Activated naive CD4-positive, alpha-beta T cell treated with anti-CD3 and anti-CD28 coated beads for 36 hours (primary cell): ENCODE data around the gene NOX3. TPM values are rescaled to one million over a fixed set of nuclear protein-coding genes. Genes with fewer than 3 reads are reported as not detected.

Source experiments
- CTCF ChIA-PET: fragments of 350-600 bp; sonication (Branson Sonifier 250); formaldehyde crosslinking; loops from one replicate; lab custom pipeline; 2021; ENCODE audit warnings: antibody characterized with exemption; lab: Charles Lee
- DNase-seq: peaks from one replicate; pipeline ENCODE4 v3.0.0-alpha.2; 2020
- H3K27ac Mint-ChIP-seq: one replicate; pipeline ENCODE4 v1.8.0; 2021; ENCODE audit warnings: mild to moderate bottlenecking, mixed read lengths
- H3K27me3 Mint-ChIP-seq: one replicate; pipeline ENCODE4 v1.8.0; 2021; ENCODE audit warnings: low read depth, mixed read lengths
- H3K36me3 Mint-ChIP-seq: one replicate; pipeline ENCODE4 v1.8.0; 2021; ENCODE audit warnings: low read depth, mixed read lengths
- H3K4me1 Mint-ChIP-seq: one replicate; pipeline ENCODE4 v1.8.0; 2021; ENCODE audit warnings: low read depth, mixed read lengths
- H3K4me3 Mint-ChIP-seq: one replicate; pipeline ENCODE4 v1.8.0; 2021; ENCODE audit warnings: mild to moderate bottlenecking, moderate library complexity, mixed read lengths
- H3K9me3 Mint-ChIP-seq: one replicate; pipeline ENCODE4 v1.8.0; 2021; ENCODE audit warnings: mixed read lengths
- intact Hi-C: fragments of 100-400 bp; cut with micrococcal nuclease; formaldehyde crosslinking; loops from one replicate; pipeline ENCODE4 v1.15.1; 2023
- total RNA-seq, 2 experiments: library from RNA; stranded (reverse); gene quantifications; one replicate each; pipeline ENCODE4 v1.2.3, GENCODE V29; 2021

Gene NOX3
- total RNA-seq, 2 experiments from 2014 or later, result not detected

DNA sequence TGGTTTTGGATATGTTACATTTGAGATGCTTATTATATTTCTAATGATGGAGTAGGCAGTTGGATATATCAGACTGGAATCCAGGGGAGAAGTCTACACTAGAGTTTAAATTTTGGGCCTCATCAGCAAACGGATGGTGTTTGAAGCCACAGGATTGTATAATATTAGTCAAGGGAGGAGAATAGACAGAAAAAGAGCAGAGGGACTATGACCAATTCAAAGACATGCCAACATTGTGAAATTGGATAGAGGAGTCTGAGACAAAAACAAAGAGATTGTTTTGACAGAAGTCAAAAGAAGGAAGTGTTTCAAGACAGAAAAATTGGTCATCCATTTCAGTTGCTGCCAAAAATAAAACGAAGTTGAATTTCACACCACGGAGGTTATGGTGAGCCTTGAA, 66.5 kb downstream of the NOX3 start:
- Mint-ChIP-seq H3K9me3 (peaks cover 3% of the 10 kb centered on the region), H3K4me1 (no peaks in the 10 kb centered on the region), H3K36me3 (no peaks in the 10 kb centered on the region), H3K27me3 (no peaks in the 10 kb centered on the region), H3K4me3 (no peak overlapping the region), H3K27ac (no peak overlapping the region)
- CTCF ChIA-PET, result no interaction called here
- no peak for DNase-seq
- intact Hi-C loops, result no loop called here

DNA sequence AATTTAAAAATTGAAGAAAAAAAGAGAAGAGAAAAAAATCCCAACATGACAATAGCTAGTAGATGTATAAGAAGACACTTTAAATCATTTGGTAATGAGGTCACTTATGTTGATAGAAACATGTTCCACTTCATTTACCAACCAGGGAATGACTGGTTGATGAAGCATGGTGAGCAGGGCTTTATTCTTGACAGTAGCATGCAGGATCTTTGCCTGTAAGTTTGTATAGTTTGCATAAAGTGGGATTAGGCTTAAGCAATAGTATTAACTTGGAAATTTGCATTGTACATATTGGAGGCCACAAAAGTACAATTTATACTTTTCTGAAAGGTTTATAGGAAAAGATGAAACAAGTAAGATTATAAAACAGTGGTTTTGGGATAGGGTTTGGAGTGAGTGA, 67.0 kb downstream of the NOX3 start:
- Mint-ChIP-seq H3K4me1 (no peaks in the 10 kb centered on the region), H3K27ac (no peak overlapping the region), H3K27me3 (no peaks in the 10 kb centered on the region), H3K4me3 (no peak overlapping the region), H3K36me3 (no peaks in the 10 kb centered on the region), H3K9me3 (peaks cover 3% of the 10 kb centered on the region)
- CTCF ChIA-PET, result no interaction called here
- intact Hi-C loops, result no loop called here
- DNase-seq, result no peak

DNA sequence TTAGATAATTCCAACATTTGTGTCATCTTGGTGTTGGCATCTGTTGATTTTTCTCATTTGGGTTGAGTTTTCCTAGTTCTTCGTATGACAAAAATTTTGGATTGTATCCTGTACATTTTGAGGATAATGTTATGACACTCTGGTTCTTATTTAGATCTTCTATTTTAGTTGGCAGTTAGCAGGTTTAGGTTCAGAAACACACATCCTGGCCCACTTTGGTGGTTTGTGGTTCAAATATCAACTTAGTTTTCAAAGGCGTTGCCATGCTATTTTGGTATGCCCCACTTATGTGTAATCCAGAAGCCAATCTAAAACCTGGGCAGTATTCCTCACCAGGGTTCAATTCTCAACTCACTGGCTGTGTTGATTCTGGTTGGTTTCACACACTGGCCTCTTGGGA, 68.2 kb downstream of the NOX3 start:
- intact Hi-C loops, result no loop called here
- Mint-ChIP-seq H3K4me1 (peaks cover under 1% of the 10 kb centered on the region), H3K27ac (no peak overlapping the region), H3K9me3 (peaks cover 3% of the 10 kb centered on the region), H3K4me3 (no peak overlapping the region), H3K36me3 (no peaks in the 10 kb centered on the region), H3K27me3 (no peaks in the 10 kb centered on the region)
- DNase-seq, result no peak
- CTCF ChIA-PET, result no interaction called here

DNA sequence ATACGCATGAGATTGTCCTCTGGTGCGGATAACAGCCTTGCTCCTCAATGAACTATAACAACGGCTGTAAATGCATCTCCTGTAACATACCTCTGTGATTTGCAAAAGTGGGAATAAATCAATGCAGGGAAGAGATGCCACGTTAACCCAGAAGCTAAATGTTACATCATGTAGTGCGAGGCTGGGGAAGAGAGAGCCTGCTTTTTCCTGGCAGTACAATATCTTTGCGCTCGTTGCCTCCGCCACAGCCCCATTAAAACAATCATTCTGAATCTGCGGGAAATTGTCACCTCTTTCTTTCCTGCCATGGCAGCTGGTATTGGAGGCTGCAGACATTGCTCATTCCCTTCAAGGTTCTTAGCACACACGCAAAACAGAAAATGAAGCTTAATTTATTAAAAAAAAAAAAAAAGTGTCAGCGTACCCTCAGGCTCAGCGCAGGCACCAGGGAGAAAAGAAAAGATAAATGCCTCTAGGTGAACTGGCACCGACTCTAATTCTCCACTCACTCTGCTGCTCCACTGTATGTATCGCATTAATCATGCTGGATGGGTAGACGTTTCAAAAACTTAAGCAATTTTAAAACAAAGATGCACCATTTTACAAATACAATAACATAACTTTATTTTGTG, 71.2 kb downstream of the NOX3 start:
- CTCF ChIA-PET, result interaction anchor here (0.7 kb wide), 2 partner anchors 30 to 886 kb away, joined by 3 read pairs; no protein-coding TSS in a partner anchor

DNA sequence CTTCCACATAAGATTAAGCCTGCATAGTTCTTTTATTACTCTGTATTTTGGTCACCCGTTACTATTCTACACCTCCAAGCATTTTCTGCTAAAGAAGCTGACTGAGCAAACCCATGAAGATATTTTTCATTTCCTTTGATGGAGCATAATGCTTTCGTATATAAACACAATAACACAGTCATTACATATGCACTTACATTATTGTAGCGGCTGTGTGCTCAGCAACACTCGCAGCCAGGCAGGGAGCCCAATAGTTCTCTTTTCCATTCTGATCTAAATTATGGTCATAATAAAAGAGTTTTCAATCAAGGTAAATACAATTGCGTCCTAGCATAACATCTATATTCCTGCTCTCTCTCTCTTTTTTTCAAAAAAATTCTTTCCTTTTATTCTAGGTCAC, 71.7 kb downstream of the NOX3 start:
- Mint-ChIP-seq H3K4me3 (no peak overlapping the region), H3K27ac (no peak overlapping the region), H3K9me3 (peaks cover 3% of the 10 kb centered on the region), H3K4me1 (peaks cover 8% of the 10 kb centered on the region), H3K27me3 (no peaks in the 10 kb centered on the region), H3K36me3 (no peaks in the 10 kb centered on the region)
- no peak for DNase-seq
- intact Hi-C loops, result no loop called here
- CTCF ChIA-PET, result interaction anchor here (0.7 kb wide), 2 partner anchors 30 to 887 kb away, joined by 3 read pairs; no protein-coding TSS in a partner anchor

More for the DNA sequence above, 71.2 kb downstream of the NOX3 start:
- peaks cover 8% of the 10 kb centered on the region for H3K4me1 Mint-ChIP-seq
- no peak overlapping the region for H3K4me3 Mint-ChIP-seq
- no peak for DNase-seq
- intact Hi-C loops, result no loop called here
- no peak overlapping the region for H3K27ac Mint-ChIP-seq
- H3K36me3 Mint-ChIP-seq, result no peaks in the 10 kb centered on the region
- H3K9me3 Mint-ChIP-seq, result peaks cover 3% of the 10 kb centered on the region
- H3K27me3 Mint-ChIP-seq, result no peaks in the 10 kb centered on the region

DNA sequence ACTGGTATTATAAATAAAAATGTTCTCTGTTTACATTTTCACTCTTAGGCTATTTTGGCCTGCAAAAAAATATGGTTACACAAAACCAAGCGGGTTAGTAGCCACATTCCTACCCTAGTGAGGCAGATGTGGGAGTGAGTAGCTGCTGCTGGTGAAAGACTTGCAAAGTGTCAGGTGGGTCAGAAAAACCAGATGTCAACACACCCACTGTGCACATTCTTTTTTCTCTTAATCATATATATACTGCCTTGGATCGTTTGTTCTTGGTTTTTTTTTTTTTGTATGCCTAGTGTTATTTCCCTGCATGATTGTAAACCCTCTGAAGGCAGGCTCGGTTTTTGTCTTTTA, 73.3 kb downstream of the NOX3 start:
- Mint-ChIP-seq H3K27me3 (no peaks in the 10 kb centered on the region), H3K4me3 (no peak overlapping the region), H3K9me3 (peaks cover 3% of the 10 kb centered on the region), H3K36me3 (no peaks in the 10 kb centered on the region), H3K4me1 (peaks cover 8% of the 10 kb centered on the region), H3K27ac (no peak overlapping the region)
- DNase-seq, result no peak
- CTCF ChIA-PET, result no interaction called here
- intact Hi-C loops, result no loop called here

DNA sequence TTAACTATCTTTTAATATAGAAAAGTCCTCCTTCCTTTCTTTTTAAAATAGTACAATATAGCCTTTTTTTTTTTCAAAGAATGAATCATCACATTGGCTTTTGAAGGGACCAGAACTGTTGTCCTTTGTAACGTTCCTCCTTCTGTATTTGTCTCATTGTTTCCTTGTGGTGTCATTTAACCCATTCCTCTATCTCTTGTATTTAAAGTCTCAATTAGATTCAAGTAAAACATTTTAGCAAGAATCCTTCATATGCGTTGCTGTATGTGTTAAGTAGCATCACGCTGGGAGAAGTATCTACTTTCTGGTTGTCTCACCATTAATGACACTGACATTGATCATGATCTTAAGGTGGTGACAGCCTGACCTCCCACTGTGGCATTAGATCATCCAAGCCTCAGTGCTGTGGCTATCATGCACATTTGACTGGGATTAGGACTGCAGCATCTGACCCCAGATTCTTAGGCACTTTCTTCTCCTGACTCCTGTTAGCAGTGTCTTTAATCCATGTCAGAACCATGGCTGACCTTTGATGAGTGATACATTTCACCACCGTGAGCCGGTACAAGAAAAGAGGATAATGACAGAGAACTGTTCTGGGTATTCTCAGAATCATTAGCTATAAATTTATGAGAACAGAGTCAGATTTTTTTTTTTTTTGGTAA, 73.8 kb downstream of the NOX3 start:
- intact Hi-C loops, result loop anchor here (1.0 kb wide), 1 partner anchor 148 kb away; no protein-coding TSS in a partner anchor
- Mint-ChIP-seq H3K27me3 (no peaks in the 10 kb centered on the region), H3K4me3 (no peak overlapping the region), H3K36me3 (no peaks in the 10 kb centered on the region), H3K9me3 (peaks cover under 1% of the 10 kb centered on the region), H3K4me1 (peaks cover 8% of the 10 kb centered on the region), H3K27ac (no peak overlapping the region)
- DNase-seq, result no peak
- CTCF ChIA-PET, result interaction anchor here (0.6 kb wide), 3 partner anchors 34 to 964 kb away, joined by 3 to 5 read pairs (median 4); no protein-coding TSS in a partner anchor

DNA sequence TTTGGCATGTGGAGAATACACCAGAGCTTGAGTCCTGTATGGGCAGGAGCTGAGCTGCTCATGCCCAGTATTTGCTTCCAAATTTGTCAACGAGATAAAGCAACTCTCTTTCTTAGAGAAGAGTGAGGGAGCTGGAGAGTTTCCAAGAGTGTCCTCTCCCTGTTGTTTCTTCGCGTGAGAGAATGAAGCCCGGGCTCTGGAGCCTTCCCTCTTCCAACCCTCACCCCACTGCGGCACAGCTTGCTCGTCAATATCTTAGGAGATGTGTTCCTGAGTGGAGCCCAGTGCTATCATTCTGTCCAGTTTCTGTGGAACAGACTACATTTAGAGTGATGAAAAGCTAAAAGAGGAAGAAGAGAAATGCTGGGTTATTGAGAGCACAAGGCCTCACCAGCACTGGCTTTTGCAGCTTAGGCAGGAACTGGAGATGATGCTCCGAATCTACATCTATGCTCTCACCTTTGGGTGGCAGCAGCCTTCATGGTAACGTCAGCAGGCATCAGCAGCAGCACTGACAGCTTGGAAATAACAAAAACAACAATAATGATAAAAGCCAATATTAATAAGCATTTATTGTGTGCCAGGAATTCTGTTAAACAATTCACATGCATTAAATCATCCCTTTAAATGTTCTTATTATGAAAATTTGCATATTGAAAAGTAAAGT, 74.8 kb downstream of the NOX3 start:
- Mint-ChIP-seq H3K27me3 (no peaks in the 10 kb centered on the region), H3K4me3 (no peak overlapping the region), H3K9me3 (no peaks in the 10 kb centered on the region), H3K4me1 (peaks cover 8% of the 10 kb centered on the region), H3K36me3 (no peaks in the 10 kb centered on the region), H3K27ac (no peak overlapping the region)
- CTCF ChIA-PET, result interaction anchor here (0.6 kb wide), 3 partner anchors 35 to 963 kb away, joined by 3 to 5 read pairs (median 4); no protein-coding TSS in a partner anchor
- intact Hi-C loops, result loop anchor here (1.0 kb wide), 1 partner anchor 150 kb away; no protein-coding TSS in a partner anchor
- peak; percentile 24 for DNase-seq

DNA sequence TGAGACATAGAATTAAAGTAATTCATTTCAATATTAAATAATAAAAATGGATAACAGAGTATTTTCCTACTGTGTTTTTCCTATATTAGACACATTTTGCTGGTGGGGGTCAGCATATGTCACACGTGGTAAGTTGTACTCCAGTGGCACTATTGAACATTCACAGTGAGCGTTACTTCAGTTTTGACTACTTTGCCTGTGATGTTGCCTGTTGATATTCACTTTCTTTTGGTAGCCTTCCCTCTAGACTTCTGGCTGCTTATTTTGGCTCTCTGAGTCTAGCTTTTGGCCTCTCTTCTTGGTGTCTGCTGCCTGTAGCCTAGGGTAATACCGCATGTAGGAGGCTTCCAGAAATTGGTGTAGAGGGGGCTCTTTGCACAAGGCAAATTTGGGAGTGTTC, 76.9 kb downstream of the NOX3 start:
- no peak overlapping the region for H3K4me3 Mint-ChIP-seq
- intact Hi-C loops, result no loop called here
- no peaks in the 10 kb centered on the region for H3K9me3 Mint-ChIP-seq
- H3K36me3 Mint-ChIP-seq, result no peaks in the 10 kb centered on the region
- peaks cover 8% of the 10 kb centered on the region for H3K4me1 Mint-ChIP-seq
- no peak overlapping the region for H3K27ac Mint-ChIP-seq
- H3K27me3 Mint-ChIP-seq, result no peaks in the 10 kb centered on the region
- DNase-seq, result no peak
- CTCF ChIA-PET, result no interaction called here

DNA sequence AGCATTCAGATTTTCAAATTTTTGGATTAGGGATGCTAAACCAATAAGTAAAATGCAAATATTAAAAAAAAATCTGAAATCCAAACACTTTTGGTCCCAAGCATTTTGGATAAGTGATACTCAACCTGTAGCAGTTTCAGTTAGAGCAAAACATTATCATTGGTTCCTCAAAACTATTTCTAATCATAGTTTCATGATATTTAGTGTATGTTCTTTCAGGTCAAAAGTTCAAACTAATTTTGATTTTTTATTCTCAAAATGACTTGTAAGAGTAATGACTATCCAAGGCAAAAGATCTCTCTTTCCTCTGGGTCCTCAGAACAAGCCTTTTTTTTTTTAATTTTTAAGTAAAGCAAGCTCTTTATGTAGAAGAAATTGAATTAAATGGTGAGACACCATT, 77.4 kb downstream of the NOX3 start:
- H3K4me3 Mint-ChIP-seq, result no peak overlapping the region

DNA sequence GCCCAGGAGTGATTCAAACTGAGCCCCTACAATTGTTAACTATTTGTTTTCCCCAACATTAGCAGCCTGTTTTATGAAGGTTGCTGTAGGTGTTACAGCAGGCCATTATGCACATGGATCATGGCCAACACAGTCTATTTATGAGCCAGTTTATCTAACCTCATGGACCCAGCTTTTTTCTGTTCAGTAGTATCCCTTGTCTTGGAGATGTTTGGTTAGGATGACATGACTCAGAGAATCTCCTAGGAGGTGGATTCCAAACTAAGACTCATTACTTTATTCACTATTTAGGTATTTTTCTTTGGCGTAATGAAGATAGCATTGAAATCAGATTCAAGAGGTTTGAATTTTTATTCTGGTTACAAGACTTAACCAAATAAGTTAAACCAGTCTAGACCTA, 78.6 kb downstream of the NOX3 start:
- Mint-ChIP-seq H3K36me3 (no peaks in the 10 kb centered on the region), H3K27me3 (no peaks in the 10 kb centered on the region), H3K27ac (no peak overlapping the region), H3K4me3 (no peak overlapping the region), H3K4me1 (peaks cover 5% of the 10 kb centered on the region), H3K9me3 (no peaks in the 10 kb centered on the region)
- DNase-seq, result no peak
- intact Hi-C loops, result no loop called here
- CTCF ChIA-PET, result no interaction called here

More for the DNA sequence above, 77.4 kb downstream of the NOX3 start:
- Mint-ChIP-seq H3K9me3 (no peaks in the 10 kb centered on the region), H3K27ac (no peak overlapping the region), H3K27me3 (no peaks in the 10 kb centered on the region), H3K36me3 (no peaks in the 10 kb centered on the region), H3K4me1 (peaks cover 8% of the 10 kb centered on the region)
- CTCF ChIA-PET, result no interaction called here
- DNase-seq, result no peak
- intact Hi-C loops, result no loop called here

DNA sequence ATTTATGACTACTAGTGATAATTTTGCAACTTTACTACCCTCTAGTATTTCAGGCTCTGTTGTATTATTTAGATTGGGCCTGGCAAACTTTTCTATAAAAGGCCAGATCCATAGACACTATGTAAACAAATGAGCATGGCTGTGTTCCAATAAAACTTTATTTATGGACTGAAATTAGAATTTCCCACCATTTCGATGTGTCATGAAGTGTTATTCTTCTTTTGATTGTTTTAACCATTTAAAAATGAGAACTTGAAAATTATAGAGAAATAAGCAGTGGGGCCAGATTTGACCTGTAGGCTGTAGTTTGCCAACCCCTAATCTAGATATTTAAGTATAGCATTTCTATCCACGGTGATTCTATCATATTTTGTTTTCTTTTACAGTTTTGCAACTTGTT, 79.8 kb downstream of the NOX3 start:
- H3K9me3 Mint-ChIP-seq, result no peaks in the 10 kb centered on the region
- intact Hi-C loops, result no loop called here
- CTCF ChIA-PET, result no interaction called here

More for the DNA sequence above, 79.8 kb downstream of the NOX3 start:
- no peak overlapping the region for H3K27ac Mint-ChIP-seq
- H3K4me3 Mint-ChIP-seq, result no peak overlapping the region
- no peaks in the 10 kb centered on the region for H3K27me3 Mint-ChIP-seq
- H3K36me3 Mint-ChIP-seq, result no peaks in the 10 kb centered on the region
- H3K4me1 Mint-ChIP-seq, result no peaks in the 10 kb centered on the region
- DNase-seq, result no peak
